HepG2 (cell line): ENCODE measurements around the gene SLC35B4. TPM values are rescaled to one million over a fixed set of nuclear protein-coding genes. Genes with fewer than 3 reads are reported as not detected.

Experiments
- ATAC-seq: fragments of 200-7000 bp; cut with Tn5 transposase; 3 replicates; pipeline ENCODE4 v1.9.1; 2020; ENCODE audit warnings: mild to moderate bottlenecking, moderate library complexity
- BruUV-seq: library from RNA; stranded (reverse); fragments of 400-500 nt; replicated peaks from 2 replicates; lab custom pipeline; 2021; lab: Mats Ljungman, UMichigan
- CTCF ChIA-PET: fragments of 300-600 bp; formaldehyde crosslinking; extraction: SDS; loops from one replicate; lab custom pipeline; 2021; ENCODE audit warnings: low total read pairs, inconsistent platforms, low intra/inter-chr PET ratio; lab: Yijun Ruan, JAX
- POLR2A ChIA-PET: fragments of 350-600 bp; sonication (Branson Sonifier 250); formaldehyde crosslinking; loops from one replicate; lab custom pipeline; 2020; ENCODE audit warnings: antibody characterized with exemption, inconsistent platforms; lab: Yijun Ruan, JAX
- DNase-seq: peaks from one replicate; pipeline ENCODE4 v3.0.0-alpha.2; 2015; ENCODE audit warnings: low spot score
- FAIRE-seq: peaks from 3 replicates; lab custom pipeline; 2011; peaks lifted over from hg19 to GRCh38; lab: Jason Lieb, UNC
- H2AFZ ChIP-seq: one replicate; pipeline ENCODE4 v1.6.1; 2011; ENCODE audit warnings: low read length, inconsistent platforms
- H3K27ac ChIP-seq: fragments of 300-600 bp; 3 replicates; pipeline ENCODE4 v1.8.0; 2011; ENCODE audit warnings: mixed run types, mild to moderate bottlenecking, mixed read lengths, low read length, inconsistent platforms; ENCODE audit not compliant: insufficient read depth; ENCODE audit errors: extremely low read length
- H3K27me3 ChIP-seq, 2 experiments: fragments of 200-600 bp in 1 of 2; 2 replicates in 1 of 2; 3 replicates in 1 of 2; pipeline versions ENCODE4 v1.6.0 to v1.8.0; 2011; ENCODE audit warnings: low read length in 2 of 2, mild to moderate bottlenecking in 2 of 2, moderate library complexity in 2 of 2, inconsistent platforms in 1 of 2; ENCODE audit not compliant: insufficient read depth in 2 of 2, control insufficient read depth in 1 of 2
- H3K36me3 ChIP-seq, 2 experiments: fragments of 200-600 bp in 1 of 2; replicated peaks in 1 of 2; 2 replicates in 1 of 2; 3 replicates in 1 of 2; pipeline versions ENCODE4 v1.5.1 to v1.8.0; 2011; ENCODE audit warnings: low read length in 2 of 2, inconsistent platforms in 1 of 2; ENCODE audit not compliant: insufficient read depth in 2 of 2, control insufficient read depth in 1 of 2
- H3K4me1 ChIP-seq: 2 replicates; pipeline ENCODE4 v1.5.1; 2012; ENCODE audit warnings: low read length, inconsistent platforms; ENCODE audit not compliant: insufficient read depth
- H3K4me2 ChIP-seq: 2 replicates; pipeline ENCODE4 v1.6.0; 2011; ENCODE audit warnings: low read depth, low read length, inconsistent platforms
- H3K4me3 ChIP-seq, 3 experiments: fragments of 200-600 bp in 1 of 3; sonication (generic), shearing (Covaris generic) in 1 of 3; replicated peaks in 1 of 3; 2 replicates each; pipeline ENCODE4 v1.5.1; 2011 to 2016; ENCODE audit warnings: low read length in 3 of 3, inconsistent platforms in 2 of 3, low read depth in 2 of 3, mild to moderate bottlenecking in 2 of 3, control low read depth in 1 of 3, mixed read lengths in 1 of 3; ENCODE audit not compliant: insufficient read depth in 1 of 3
- H3K79me2 ChIP-seq: one replicate; pipeline ENCODE4 v1.6.1; 2011; ENCODE audit warnings: low read length, inconsistent platforms; ENCODE audit not compliant: insufficient read depth
- H3K9ac ChIP-seq: 2 replicates; pipeline ENCODE4 v1.6.0; 2011; ENCODE audit warnings: mild to moderate bottlenecking, low read depth, low read length, inconsistent platforms; ENCODE audit not compliant: insufficient read depth
- H3K9me3 ChIP-seq: 2 replicates; pipeline ENCODE4 v1.5.1; 2012; ENCODE audit warnings: mild to moderate bottlenecking, low read length
- H4K20me1 ChIP-seq: 2 replicates; pipeline ENCODE4 v1.6.0; 2011; ENCODE audit warnings: inconsistent platforms, mild to moderate bottlenecking, low read length, moderate library complexity; ENCODE audit not compliant: insufficient read depth
- ATF3 ChIP-seq: sonication (generic); formaldehyde crosslinking; IDR thresholded peaks from 2 replicates; pipeline ENCODE4 v1.4.0; 2020; ENCODE audit warnings: missing genetic modification reagents
- CBX1 ChIP-seq: IDR thresholded peaks from one replicate; pipeline ENCODE4 v1.6.1; 2016; ENCODE audit warnings: antibody characterized with exemption, low read depth
- CC2D1A ChIP-seq: sonication (generic); formaldehyde crosslinking; IDR thresholded peaks from 2 replicates; pipeline ENCODE4 v1.8.1; 2023; ENCODE audit warnings: mild to moderate bottlenecking, missing genetic modification reagents
- GPN1 ChIP-seq: sonication (generic); formaldehyde crosslinking; IDR thresholded peaks from 2 replicates; pipeline ENCODE4 v1.5.1; 2020; ENCODE audit warnings: missing genetic modification reagents, borderline replicate concordance
- JARID2 ChIP-seq: sonication (generic); formaldehyde crosslinking; IDR thresholded peaks from 2 replicates; pipeline ENCODE4 v1.8.1; 2023; ENCODE audit warnings: missing genetic modification reagents, inconsistent platforms; ENCODE audit not compliant: insufficient replicate concordance
- MED13 ChIP-seq: sonication (generic); formaldehyde crosslinking; IDR thresholded peaks from 2 replicates; pipeline ENCODE4 v1.5.0; 2020; ENCODE audit warnings: missing genetic modification reagents
- RXRA ChIP-seq: sonication (generic); formaldehyde crosslinking; IDR thresholded peaks from 2 replicates; pipeline ENCODE4 v1.5.1; 2020; ENCODE audit warnings: missing genetic modification reagents
- TEAD2 ChIP-seq: sonication (generic); formaldehyde crosslinking; IDR thresholded peaks from 2 replicates; pipeline ENCODE4 v1.9.0; 2021; ENCODE audit warnings: missing genetic modification reagents
- TGIF2 ChIP-seq: IDR thresholded peaks from 2 replicates; pipeline ENCODE4 v1.6.1; 2016; ENCODE audit warnings: control low read depth, missing compliant biosample characterization
- UBTF ChIP-seq: sonication (generic); formaldehyde crosslinking; IDR thresholded peaks from 2 replicates; pipeline ENCODE4 v1.4.0; 2020; ENCODE audit warnings: mild to moderate bottlenecking, missing genetic modification reagents
- ZNF337 ChIP-seq: sonication (generic); formaldehyde crosslinking; IDR thresholded peaks from 2 replicates; pipeline ENCODE4 v1.5.1; 2020; ENCODE audit warnings: missing genetic modification reagents, low read depth, mild to moderate bottlenecking, borderline replicate concordance
- ZNF441 ChIP-seq: sonication (generic); formaldehyde crosslinking; IDR thresholded peaks from 2 replicates; pipeline ENCODE4 v1.7.0; 2021; ENCODE audit warnings: missing genetic modification reagents, borderline replicate concordance
- ZNF549 ChIP-seq: sonication (generic); formaldehyde crosslinking; IDR thresholded peaks from 2 replicates; pipeline ENCODE4 v1.5.0; 2020; ENCODE audit warnings: missing genetic modification reagents
- ZNF615 ChIP-seq: sonication (generic); formaldehyde crosslinking; IDR thresholded peaks from 2 replicates; pipeline ENCODE4 v1.5.0; 2020; ENCODE audit warnings: mild to moderate bottlenecking, missing genetic modification reagents, borderline replicate concordance
- WGBS: methylation state at CpG from one replicate; pipeline ENCODE4 v1.1.6; 2017; ENCODE audit warnings: low lambda C conversion rate; 5-methylcytosine and 5-hydroxymethylcytosine counted together
- in situ Hi-C: cut with HindIII; loops from 2 replicates; pipeline ENCODE4 v1.10.0; 2017; ENCODE audit warnings: low pct_unique_long_range_greater_than_20kb; ENCODE audit not compliant: extremely low pct_ligation_motif_present
- intact Hi-C: fragments of 100-400 bp; cut with micrococcal nuclease; formaldehyde crosslinking; loops from one replicate; pipeline ENCODE4 v1.10.0; 2022; ENCODE audit not compliant: unreplicated experiment
- polyA plus RNA-seq, 8 experiments: library from polyadenylated mRNA; depleted of rRNA in 3 of 8; stranded (reverse) in 7 of 8; unstranded in 1 of 8; fragments of >200 nt; fragmentation: Illumina TruSeq in 4 of 8; extraction: Trizol in 4 of 8; gene quantifications; 2 replicates each; pipeline versions ENCODE4 v1.2.1 to v1.2.3, GENCODE V29; 2011 to 2016; ENCODE audit warnings: low read depth in 4 of 8, missing spikeins in 1 of 8, mixed read lengths in 1 of 8; ENCODE audit not compliant: insufficient read depth in 1 of 8
- total RNA-seq, 5 experiments: library from RNA; depleted of rRNA; stranded (reverse); fragments of >200 nt; fragmentation: Illumina TruSeq; extraction: Trizol; gene quantifications; 2 replicates each; pipeline ENCODE4 v1.2.3, GENCODE V29; 2016; ENCODE audit warnings: low read depth in 1 of 5
- TF ChIP-seq, protein P1 (sequence below): sonication (generic); formaldehyde crosslinking; IDR thresholded peaks from 2 replicates; pipeline ENCODE4 v1.5.0; 2020; ENCODE audit warnings: missing genetic modification reagents

Gene SLC35B4
- total and polyA plus RNA-seq, 2 of the 13 experiments (the other 11 are each of a cell fraction or from before 2014, with no cell fraction given): 17.1 to 17.8 TPM

- TF ChIP-seq TEAD2 (CRISPR knock-in tag): no peak
- TF ChIP-seq ZNF337 (CRISPR knock-in tag): 0 out of 2 replicates have a peak, but pooled peaks have one; percentile 9
- Histone ChIP-seq H3K9me3 (no peaks in the 10 kb centered on the region), H3K4me3 (no peak overlapping the region), H2AFZ (no peak overlapping the region), H3K79me2 (no peaks in the 10 kb centered on the region), H3K9ac (no peak overlapping the region), H3K4me1 (peaks cover 69% of the 10 kb centered on the region), H3K36me3 (no peaks in the 10 kb centered on the region), H3K27ac (peak overlapping the region; percentile 37), H3K4me2 (peak overlapping the region; percentile 44; the same call in 1 of the 2 replicates), H3K27me3 (no peaks in the 10 kb centered on the region), H4K20me1 (no peaks in the 10 kb centered on the region)
- BruUV-seq: no TSS peak
- intact Hi-C loops (loop anchor here (5.0 kb wide), 1 partner anchor 39 kb away; the partner anchor contains the start of gene SLC35B4), in situ Hi-C loops (no loop called here)
- no peak for DNase-seq
- no peak for FAIRE-seq
- ATAC-seq: no peak
- ChIA-PET CTCF (no interaction called here), POLR2A (interaction anchor here (2.6 kb wide), 1 partner anchor 40 kb away, joined by 10 read pairs; the partner anchor contains the start of gene SLC35B4)
- 70% methylated on average over 7 of the region's 9 CpGs for WGBS
These were observed 39.7 kb upstream of the SLC35B4 start for GRCh38 chr7:134356421-134356936.

DNA sequence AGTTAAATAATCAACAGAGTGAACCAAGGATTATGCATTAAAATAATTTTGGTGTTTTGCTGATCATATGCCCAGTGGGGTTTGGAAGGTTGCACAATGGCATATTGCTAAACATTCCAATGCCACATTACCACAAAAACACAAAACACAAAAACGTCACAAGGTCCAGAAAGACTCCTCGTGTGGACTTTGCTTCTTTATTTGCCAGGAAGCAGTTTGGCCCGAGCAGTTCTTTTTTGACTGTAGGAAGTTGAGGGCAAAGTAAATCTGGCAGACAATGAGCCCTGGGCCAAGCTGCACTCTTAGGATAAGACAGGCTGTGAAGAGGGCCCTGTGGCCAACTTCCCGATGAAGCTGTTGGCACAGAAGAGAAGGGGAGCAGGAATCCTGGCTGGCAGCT lies 39.2 kb upstream of the SLC35B4 start:
- in situ Hi-C loops (no loop called here), intact Hi-C loops (loop anchor here (5.0 kb wide), 1 partner anchor 39 kb away; the partner anchor contains the start of gene SLC35B4)
- peak; percentile 30 for FAIRE-seq
- H4K20me1 ChIP-seq: no peaks in the 10 kb centered on the region
- ChIA-PET POLR2A (interaction anchor here (1.0 to 2.6 kb wide), 2 partner anchors 39 to 40 kb away, joined by 4 to 10 read pairs; partner anchors contain the start of gene SLC35B4), CTCF (no interaction called here)
- peak; percentile 66 for DNase-seq
- H3K4me3 ChIP-seq: no peak overlapping the region
- BruUV-seq: no TSS peak
- no peaks in the 10 kb centered on the region for H3K27me3 ChIP-seq
- H3K36me3 ChIP-seq: no peaks in the 10 kb centered on the region
- H2AFZ ChIP-seq: no peak overlapping the region
- H3K9ac ChIP-seq: no peak overlapping the region
- no peaks in the 10 kb centered on the region for H3K9me3 ChIP-seq
- peaks cover 69% of the 10 kb centered on the region for H3K4me1 ChIP-seq
- WGBS: 3% methylated on average over 4 of the region's 4 CpGs
- ATAC-seq: peak; percentile 41
- H3K79me2 ChIP-seq: no peaks in the 10 kb centered on the region
- peak overlapping the region; percentile 44 for H3K4me2 ChIP-seq
- H3K27ac ChIP-seq: peak overlapping the region; percentile 37
- TF ChIP-seq ATF3 (CRISPR knock-in tag): no peak
- TF ChIP-seq MED13 (CRISPR knock-in tag): no peak
- TF ChIP-seq RXRA (CRISPR knock-in tag): no peak; the same call in 1 of the 2 replicates
- TF ChIP-seq ZNF549 (CRISPR knock-in tag): no peak
- no peak for TF ChIP-seq CBX1
- TF ChIP-seq CC2D1A (CRISPR knock-in tag): no peak
- TF ChIP-seq, protein P1, sequence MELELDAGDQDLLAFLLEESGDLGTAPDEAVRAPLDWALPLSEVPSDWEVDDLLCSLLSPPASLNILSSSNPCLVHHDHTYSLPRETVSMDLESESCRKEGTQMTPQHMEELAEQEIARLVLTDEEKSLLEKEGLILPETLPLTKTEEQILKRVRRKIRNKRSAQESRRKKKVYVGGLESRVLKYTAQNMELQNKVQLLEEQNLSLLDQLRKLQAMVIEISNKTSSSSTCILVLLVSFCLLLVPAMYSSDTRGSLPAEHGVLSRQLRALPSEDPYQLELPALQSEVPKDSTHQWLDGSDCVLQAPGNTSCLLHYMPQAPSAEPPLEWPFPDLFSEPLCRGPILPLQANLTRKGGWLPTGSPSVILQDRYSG (CRISPR knock-in tag): no peak
- TF ChIP-seq UBTF: no peak
- no peak for TF ChIP-seq ZNF441 (CRISPR knock-in tag)
- TF ChIP-seq TGIF2 (CRISPR knock-in tag): 0 out of 2 replicates have a peak, but pooled peaks have one; percentile 11
- TF ChIP-seq JARID2 (CRISPR knock-in tag): no peak
- TF ChIP-seq ZNF615 (CRISPR knock-in tag): no peak
- no peak for TF ChIP-seq GPN1
